Hindlimb muscle (tissue), 1 donor: Measurements from ENCODE around the gene ADARB2. TPM values are rescaled to one million over a fixed set of nuclear protein-coding genes. Genes with fewer than 3 reads are reported as not detected.
"Not testable (repeated sequence)": the region's sequence is repeated elsewhere in the genome, so short reads cannot be mapped to it uniquely, and the experiment has no call there.

ENCODE experiments used
- DNase-seq: peaks from one replicate; pipeline ENCODE4 v3.0.0-alpha.2; 2013
- polyA plus RNA-seq: library from polyadenylated mRNA; unstranded; fragments of 120-200 nt; gene quantifications from one replicate; pipeline ENCODE4 v1.2.1, GENCODE V29; 2013; ENCODE audit not compliant: insufficient read length

The ADARB2 gene
- polyA plus RNA-seq, 1 donor = 0.04 TPM

GRCh38 chr10:1634239-1634638, 103.1 kb downstream of the ADARB2 start:
- DNase-seq = no peak

GRCh38 chr10:1633783-1634182, 103.5 kb downstream of the ADARB2 start:
- DNase-seq = no peak

GRCh38 chr10:1632596-1632995, 104.7 kb downstream of the ADARB2 start:
- no peak for DNase-seq

GRCh38 chr10:1632141-1632540, 105.2 kb downstream of the ADARB2 start:
- DNase-seq = no peak

- DNase-seq = no peak
These were observed 106.0 kb downstream of the ADARB2 start for GRCh38 chr10:1631282-1631681.

- DNase-seq = no peak
These were observed 107.0 kb downstream of the ADARB2 start for GRCh38 chr10:1630304-1630703.

GRCh38 chr10:1629326-1630198, 107.8 kb downstream of the ADARB2 start:
- no peak for DNase-seq

- DNase-seq = no peak
These were observed 108.6 kb downstream of the ADARB2 start for GRCh38 chr10:1628757-1629156.

- DNase-seq = no peak
These were observed 109.4 kb downstream of the ADARB2 start for GRCh38 chr10:1627945-1628344.

GRCh38 chr10:1626835-1627234, 110.5 kb downstream of the ADARB2 start:
- no peak for DNase-seq

- no peak for DNase-seq
These were observed 110.9 kb downstream of the ADARB2 start for GRCh38 chr10:1626410-1626809.

GRCh38 chr10:1625731-1626130, 111.6 kb downstream of the ADARB2 start:
- DNase-seq = no peak

GRCh38 chr10:1625079-1625478, 112.2 kb downstream of the ADARB2 start:
- DNase-seq = no peak

- no peak for DNase-seq
These were observed 113.1 kb downstream of the ADARB2 start for GRCh38 chr10:1624240-1624639.

GRCh38 chr10:1620803-1621202, 116.5 kb downstream of the ADARB2 start:
- DNase-seq = no peak

- not testable (repeated sequence) for DNase-seq
These were observed 119.7 kb downstream of the ADARB2 start for GRCh38 chr10:1617376-1618317.

- not testable (repeated sequence) for DNase-seq
These were observed 120.6 kb downstream of the ADARB2 start for GRCh38 chr10:1616701-1617100.

GRCh38 chr10:1615186-1615954, 122.0 kb downstream of the ADARB2 start:
- DNase-seq = no peak

- no peak for DNase-seq
These were observed 123.8 kb downstream of the ADARB2 start for GRCh38 chr10:1613511-1613910.

GRCh38 chr10:1612908-1613307, 124.4 kb downstream of the ADARB2 start:
- no peak for DNase-seq

- DNase-seq = no peak
These were observed 125.3 kb downstream of the ADARB2 start for GRCh38 chr10:1611936-1612550.
